Measurements from ENCODE around the gene KLHL29.

KLHL29 gene

GRCh38 chr2:23536326-23536725 is 151.3 kb downstream of the KLHL29 start:
- no peak overlapping the region for H3K27ac ChIP-seq (replicated peaks)
- no peaks in the 10 kb centered on the region for H3K27me3 ChIP-seq (ENCODE audit: insufficient read depth, poor library complexity, severe bottlenecking)
- TF ChIP-seq CTCF (IDR thresholded peaks at IDR 0.05; ENCODE audit: insufficient read depth, low read length) (no peak), REST (IDR thresholded peaks at IDR 0.05; ENCODE audit: insufficient replicate concordance, low read depth) (no peak), POLR2AphosphoS5 (IDR thresholded peaks at IDR 0.05; ENCODE audit: low read depth) (no peak), GABPA (IDR thresholded peaks at IDR 0.05; ENCODE audit: low read depth) (no peak), SPI1 (IDR thresholded peaks at IDR 0.05; ENCODE audit: borderline replicate concordance, low read depth) (no peak)
- no peak overlapping the region for H3K4me3 ChIP-seq (replicated peaks; ENCODE audit: insufficient read depth, low read length)
- DNase-seq (ENCODE audit: low read depth in 1 of 2, low spot score in 1 of 2) = no peak

- Histone ChIP-seq H3K4me3 (replicated peaks; ENCODE audit: insufficient read depth, low read length) (no peak overlapping the region), H3K27me3 (ENCODE audit: insufficient read depth, poor library complexity, severe bottlenecking) (no peaks in the 10 kb centered on the region), H3K27ac (replicated peaks) (no peak overlapping the region)
- no peak for TF ChIP-seq SPI1 (IDR thresholded peaks at IDR 0.05; ENCODE audit: borderline replicate concordance, low read depth)
- TF ChIP-seq CTCF (IDR thresholded peaks at IDR 0.05; ENCODE audit: insufficient read depth, low read length) = no peak
- no peak for TF ChIP-seq REST (IDR thresholded peaks at IDR 0.05; ENCODE audit: insufficient replicate concordance, low read depth)
- no peak for TF ChIP-seq POLR2AphosphoS5 (IDR thresholded peaks at IDR 0.05; ENCODE audit: low read depth)
- TF ChIP-seq GABPA (IDR thresholded peaks at IDR 0.05; ENCODE audit: low read depth) = no peak
- no peak for DNase-seq (ENCODE audit: low read depth in 1 of 2, low spot score in 1 of 2)
Measured at GRCh38 chr2:23537991-23538390, 153.0 kb downstream of the KLHL29 start.

GRCh38 chr2:23538566-23538965 is 153.6 kb downstream of the KLHL29 start:
- no peak overlapping the region for H3K4me3 ChIP-seq (replicated peaks; ENCODE audit: insufficient read depth, low read length)
- no peak for TF ChIP-seq SPI1 (IDR thresholded peaks at IDR 0.05; ENCODE audit: borderline replicate concordance, low read depth)
- no peak for TF ChIP-seq GABPA (IDR thresholded peaks at IDR 0.05; ENCODE audit: low read depth)
- no peak for TF ChIP-seq POLR2AphosphoS5 (IDR thresholded peaks at IDR 0.05; ENCODE audit: low read depth)
- TF ChIP-seq CTCF (IDR thresholded peaks at IDR 0.05; ENCODE audit: insufficient read depth, low read length) = no peak
- no peak for TF ChIP-seq REST (IDR thresholded peaks at IDR 0.05; ENCODE audit: insufficient replicate concordance, low read depth)
- no peak for DNase-seq (ENCODE audit: low read depth in 1 of 2, low spot score in 1 of 2)
- H3K27ac ChIP-seq (replicated peaks) = no peak overlapping the region
- no peaks in the 10 kb centered on the region for H3K27me3 ChIP-seq (ENCODE audit: insufficient read depth, poor library complexity, severe bottlenecking)

Data from HL-60 (cell line).